OCI-LY7 (cell line): ENCODE measurements around the gene GCNT4.

Experiments
- CTCF ChIP-seq: fragments of 200-600 bp; sonication (generic); conservative IDR thresholded peaks from 2 replicates; pipeline ENCODE4 v1.5.1; 2014; ENCODE audit warnings: mild to moderate bottlenecking, antibody characterized with exemption, low read length, moderate library complexity, mixed read lengths
- EZH2phosphoT487 ChIP-seq: fragments of 200-600 bp; sonication (generic); IDR thresholded peaks from 2 replicates; pipeline ENCODE4 v1.6.1; 2018; ENCODE audit warnings: low read depth, borderline replicate concordance, mild to moderate bottlenecking, mixed run types, antibody characterized with exemption, low read length, moderate library complexity, mixed read lengths

- no peak for TF ChIP-seq EZH2phosphoT487
- no peak for TF ChIP-seq CTCF
These were observed 39.2 kb upstream of the GCNT4 start for GRCh38 chr5:75091597-75091996.
